Transverse colon (tissue), 4 donors: ENCODE results near the gene MRS2.

Experiments used
- EP300 ChIP-seq: sonication (generic); formaldehyde crosslinking; IDR thresholded peaks from one replicate; pipeline ENCODE4 v1.6.1; 2017; ENCODE audit warnings: antibody characterized with exemption, low read depth
- POLR2AphosphoS5 ChIP-seq, 3 donors: sonication (generic); formaldehyde crosslinking; IDR thresholded peaks; one replicate each; pipeline ENCODE4 v1.6.1; 2016; ENCODE audit warnings: antibody characterized with exemption in 3 of 3
- TF ChIP-seq, protein P1 (sequence below), 5 experiments: fragments of 200-600 bp in 3 of 5; fragments of 450-650 bp in 2 of 5; sonication (generic) in 3 of 5; IDR thresholded peaks; 1 replicate in 2 of 5; 2 replicates in 3 of 5; pipeline ENCODE4 v1.5.1; 2016 to 2017; ENCODE audit warnings: antibody characterized with exemption in 5 of 5, inconsistent platforms in 3 of 5, mild to moderate bottlenecking in 2 of 5, moderate library complexity in 1 of 5

DNA sequence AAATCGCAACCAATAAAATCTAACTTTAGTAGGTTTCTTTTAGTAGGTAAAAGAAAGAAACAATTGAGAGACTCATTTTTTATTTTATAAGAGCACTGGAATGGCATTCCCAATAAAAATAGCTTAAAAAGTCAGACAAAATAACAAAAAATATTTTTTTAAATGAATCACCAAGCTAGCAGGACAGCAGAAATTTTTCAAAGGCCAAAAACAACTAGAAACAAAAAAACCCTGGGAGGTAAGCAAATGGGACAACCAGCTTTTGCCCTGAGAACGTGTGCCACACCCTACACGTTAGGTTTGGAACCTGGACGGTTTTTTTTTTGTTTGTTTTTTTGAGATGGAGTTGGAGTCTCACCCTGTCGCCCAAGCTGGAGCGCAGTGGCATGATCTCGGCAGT lies 67.1 kb downstream of the MRS2 start:
- TF ChIP-seq, protein P1, sequence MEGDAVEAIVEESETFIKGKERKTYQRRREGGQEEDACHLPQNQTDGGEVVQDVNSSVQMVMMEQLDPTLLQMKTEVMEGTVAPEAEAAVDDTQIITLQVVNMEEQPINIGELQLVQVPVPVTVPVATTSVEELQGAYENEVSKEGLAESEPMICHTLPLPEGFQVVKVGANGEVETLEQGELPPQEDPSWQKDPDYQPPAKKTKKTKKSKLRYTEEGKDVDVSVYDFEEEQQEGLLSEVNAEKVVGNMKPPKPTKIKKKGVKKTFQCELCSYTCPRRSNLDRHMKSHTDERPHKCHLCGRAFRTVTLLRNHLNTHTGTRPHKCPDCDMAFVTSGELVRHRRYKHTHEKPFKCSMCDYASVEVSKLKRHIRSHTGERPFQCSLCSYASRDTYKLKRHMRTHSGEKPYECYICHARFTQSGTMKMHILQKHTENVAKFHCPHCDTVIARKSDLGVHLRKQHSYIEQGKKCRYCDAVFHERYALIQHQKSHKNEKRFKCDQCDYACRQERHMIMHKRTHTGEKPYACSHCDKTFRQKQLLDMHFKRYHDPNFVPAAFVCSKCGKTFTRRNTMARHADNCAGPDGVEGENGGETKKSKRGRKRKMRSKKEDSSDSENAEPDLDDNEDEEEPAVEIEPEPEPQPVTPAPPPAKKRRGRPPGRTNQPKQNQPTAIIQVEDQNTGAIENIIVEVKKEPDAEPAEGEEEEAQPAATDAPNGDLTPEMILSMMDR (IDR thresholded peaks at IDR 0.05): no peak
- TF ChIP-seq EP300 (no peak), POLR2AphosphoS5 (IDR thresholded peaks at IDR 0.05) (no peak)
